Central memory CD8-positive, alpha-beta T cell (primary cell): Measurements from ENCODE around the gene LETM1.

Experiments
- ATAC-seq: fragments of 150-1000 bp; cut with Tn5 transposase; replicated peaks from 2 replicates; pipeline ENCODE4 v1.10.0; 2022; ENCODE audit warnings: mild to moderate bottlenecking, moderate FRiP score, moderate number of reproducible peaks; ENCODE audit not compliant: poor library complexity, severe bottlenecking; ENCODE audit errors: extremely low read depth
- DNase-seq, 2 donors: peaks; one replicate each; pipeline ENCODE4 v3.0.0; 2021; ENCODE audit warnings: low spot score in 2 of 2
- H3K27ac Mint-ChIP-seq: one replicate; pipeline ENCODE4 v1.8.0; 2022; ENCODE audit warnings: low read depth, mild to moderate bottlenecking, moderate library complexity, mixed read lengths
- H3K27me3 Mint-ChIP-seq: one replicate; pipeline ENCODE4 v1.8.0; 2022; ENCODE audit warnings: mixed read lengths
- H3K36me3 Mint-ChIP-seq: one replicate; pipeline ENCODE4 v1.8.0; 2022; ENCODE audit warnings: mild to moderate bottlenecking, moderate library complexity, mixed read lengths; ENCODE audit not compliant: insufficient read depth
- H3K4me1 Mint-ChIP-seq: one replicate; pipeline ENCODE4 v1.8.0; 2022; ENCODE audit warnings: mixed read lengths
- H3K4me3 Mint-ChIP-seq: one replicate; pipeline ENCODE4 v1.8.0; 2022; ENCODE audit warnings: mild to moderate bottlenecking, moderate library complexity, mixed read lengths
- H3K9me3 Mint-ChIP-seq: one replicate; pipeline ENCODE4 v1.8.0; 2022; ENCODE audit warnings: mixed read lengths

LETM1 gene

DNA sequence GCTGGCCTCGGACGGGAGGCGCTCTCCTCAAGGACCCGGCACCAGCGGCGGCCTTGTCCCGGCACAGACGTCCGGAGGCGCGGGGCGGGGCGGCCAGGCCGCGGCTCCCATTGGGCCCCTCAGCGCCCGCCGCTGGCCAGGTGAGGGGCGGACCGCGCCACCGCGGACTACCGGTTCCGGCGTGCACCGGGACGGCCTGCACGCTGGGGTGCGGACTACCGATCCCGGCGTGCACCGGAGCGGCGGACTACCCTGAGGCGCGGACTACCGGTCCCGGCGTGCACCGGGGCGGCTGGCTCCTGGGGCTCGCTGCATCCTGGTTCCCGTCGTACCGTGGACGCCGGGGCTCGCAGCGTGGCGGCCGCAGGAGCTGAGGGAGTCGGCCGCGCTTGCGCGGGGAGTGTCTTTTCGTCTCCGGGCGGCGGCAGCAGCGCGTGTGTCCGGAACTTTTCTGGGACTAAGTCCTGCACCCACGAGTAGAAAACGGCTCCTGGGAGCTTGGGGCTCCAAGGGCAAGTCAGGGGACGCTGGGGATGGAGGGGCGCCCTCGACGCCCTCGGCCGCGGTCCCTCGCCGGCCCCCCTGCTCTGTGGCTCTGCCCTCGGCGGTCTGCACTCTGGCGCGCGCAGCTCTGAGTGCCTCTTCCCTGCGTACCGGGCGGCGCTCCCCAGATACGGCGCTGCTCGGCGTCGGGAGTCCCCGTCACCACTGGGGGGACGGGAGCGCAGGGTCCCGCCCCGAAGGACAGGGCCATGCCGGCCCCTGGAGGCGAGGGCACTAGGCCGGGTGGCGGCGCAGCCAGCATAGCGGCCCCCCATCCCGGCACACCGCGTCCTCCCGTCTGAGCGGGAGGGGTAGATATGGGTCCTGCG, at the start of gene LETM1:
TSS of gene LETM1 (minus strand) at position 86 of the 872 bp plus-strand sequence. CDS start 206 bp downstream, outside the sequence.
- no peaks in the 10 kb centered on the region for H3K9me3 Mint-ChIP-seq
- peak within 1 kb of the TSS; percentile 46 for H3K27ac Mint-ChIP-seq
- no peaks in the 10 kb centered on the region for H3K27me3 Mint-ChIP-seq
- H3K4me3 Mint-ChIP-seq, result peak within 1 kb of the TSS; percentile 78
- peak; percentile 79 to 81 for DNase-seq
- H3K36me3 Mint-ChIP-seq, result peaks cover 2% of the 10 kb centered on the region
- ATAC-seq, result peak; percentile 99
- peaks cover 32% of the 10 kb centered on the region for H3K4me1 Mint-ChIP-seq

DNA sequence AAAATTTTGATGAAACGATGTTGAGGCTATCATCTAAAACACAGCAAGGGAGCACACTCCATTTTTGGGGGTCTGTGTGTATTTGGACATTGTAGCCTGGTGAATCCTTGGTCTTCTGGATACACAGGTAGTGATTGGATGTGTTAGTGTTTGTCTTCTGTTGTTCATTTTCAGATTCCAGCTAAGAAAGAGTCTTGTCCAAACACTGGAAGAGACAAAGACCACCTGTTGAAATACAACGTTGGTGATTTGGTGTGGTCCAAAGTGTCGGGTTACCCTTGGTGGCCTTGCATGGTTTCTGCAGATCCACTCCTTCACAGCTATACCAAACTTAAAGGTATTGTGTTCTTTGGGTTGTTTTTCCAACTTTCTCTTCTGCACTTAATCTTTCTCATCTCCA, 48.1 kb upstream of the LETM1 start:
- Mint-ChIP-seq H3K4me3 (no peak overlapping the region), H3K9me3 (no peaks in the 10 kb centered on the region), H3K4me1 (peaks cover 9% of the 10 kb centered on the region), H3K36me3 (peaks cover 22% of the 10 kb centered on the region), H3K27me3 (no peaks in the 10 kb centered on the region), H3K27ac (no peak overlapping the region)
- no peak for ATAC-seq
- no peak for DNase-seq

DNA sequence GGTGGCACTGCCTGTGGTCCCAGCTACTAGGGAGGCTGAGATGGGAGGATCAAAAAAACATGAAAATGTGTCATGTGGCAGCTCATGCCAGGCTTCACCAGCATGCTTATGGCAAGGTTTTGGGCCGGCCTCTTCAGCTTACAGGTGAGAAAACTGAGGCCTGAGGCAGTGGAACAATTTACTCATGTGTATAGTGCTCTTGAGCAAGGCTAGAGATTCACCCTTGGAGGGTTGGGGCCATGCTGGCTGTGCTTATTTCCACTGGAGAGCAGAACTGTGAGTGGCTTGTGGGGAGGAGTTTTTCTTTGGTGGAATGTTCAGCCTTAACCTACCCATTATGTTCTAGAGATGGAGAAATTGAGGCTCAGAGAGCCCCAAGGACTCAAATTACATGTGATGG, 47.1 kb upstream of the LETM1 start:
- Mint-ChIP-seq H3K27ac (no peak overlapping the region), H3K9me3 (no peaks in the 10 kb centered on the region), H3K4me1 (peaks cover 13% of the 10 kb centered on the region), H3K36me3 (peaks cover 22% of the 10 kb centered on the region), H3K4me3 (no peak overlapping the region), H3K27me3 (no peaks in the 10 kb centered on the region)
- ATAC-seq (no peak), DNase-seq (no peak)

DNA sequence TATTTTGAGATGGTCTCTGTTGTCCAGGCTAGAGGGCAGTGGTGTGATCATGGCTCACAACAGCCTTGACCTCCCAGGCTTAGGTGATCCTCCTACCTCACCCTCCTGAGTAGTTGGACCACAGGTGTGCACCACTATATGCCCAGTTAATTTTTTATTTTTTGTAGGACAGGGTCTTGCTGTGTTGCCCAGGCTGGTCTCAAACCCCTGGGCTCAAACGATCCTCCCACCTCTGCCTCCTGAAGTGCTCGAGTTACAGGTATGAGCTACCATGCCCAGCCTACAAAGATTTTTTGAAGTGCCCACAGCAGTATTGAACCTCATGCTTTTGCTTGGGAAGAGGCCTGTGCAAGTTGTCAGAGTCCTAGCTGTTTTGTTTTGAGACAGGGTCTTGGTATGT, 46.3 kb upstream of the LETM1 start:
- Mint-ChIP-seq H3K9me3 (no peaks in the 10 kb centered on the region), H3K27ac (no peak overlapping the region), H3K36me3 (peaks cover 19% of the 10 kb centered on the region), H3K4me3 (no peak overlapping the region), H3K27me3 (no peaks in the 10 kb centered on the region), H3K4me1 (peaks cover 13% of the 10 kb centered on the region)
- ATAC-seq (no peak), DNase-seq (no peak)

DNA sequence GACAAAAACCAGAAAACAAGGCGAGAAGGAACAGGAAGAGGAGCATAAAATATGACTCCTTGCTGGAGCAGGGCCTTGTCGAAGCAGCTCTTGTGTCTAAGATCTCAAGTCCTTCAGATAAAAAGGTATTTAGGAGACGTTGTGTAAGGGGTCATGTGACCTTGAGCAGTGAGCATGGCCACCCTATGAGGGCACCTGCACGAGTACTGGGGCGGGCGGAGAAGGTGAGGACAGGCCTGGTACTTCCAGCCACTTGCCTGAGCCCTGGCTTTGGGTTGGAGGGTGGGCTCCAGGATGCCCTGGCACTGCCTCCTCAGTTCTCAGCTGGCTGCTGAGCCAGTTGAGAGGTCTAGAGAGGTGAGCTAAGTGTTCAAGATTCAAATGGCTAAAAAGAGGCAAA, 45.2 kb upstream of the LETM1 start:
- Mint-ChIP-seq H3K27ac (no peak overlapping the region), H3K4me1 (peaks cover 8% of the 10 kb centered on the region), H3K36me3 (peaks cover 15% of the 10 kb centered on the region), H3K4me3 (no peak overlapping the region), H3K9me3 (no peaks in the 10 kb centered on the region), H3K27me3 (no peaks in the 10 kb centered on the region)
- no peak for ATAC-seq
- DNase-seq, result no peak

DNA sequence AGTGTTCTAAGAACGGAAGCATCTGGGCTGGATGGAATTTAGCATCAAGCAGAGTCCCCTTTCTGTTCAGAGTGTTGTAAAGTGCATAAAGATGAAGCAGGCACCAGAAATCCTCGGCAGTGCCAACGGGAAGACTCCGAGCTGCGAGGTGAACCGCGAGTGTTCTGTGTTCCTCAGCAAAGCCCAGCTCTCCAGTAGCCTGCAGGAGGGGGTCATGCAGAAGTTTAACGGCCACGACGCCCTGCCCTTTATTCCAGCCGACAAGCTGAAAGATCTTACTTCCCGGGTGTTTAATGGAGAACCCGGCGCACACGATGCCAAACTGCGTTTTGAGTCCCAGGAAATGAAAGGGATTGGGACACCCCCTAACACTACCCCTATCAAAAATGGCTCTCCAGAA, 44.7 kb upstream of the LETM1 start:
- no peak overlapping the region for H3K4me3 Mint-ChIP-seq
- no peaks in the 10 kb centered on the region for H3K27me3 Mint-ChIP-seq
- peaks cover 8% of the 10 kb centered on the region for H3K4me1 Mint-ChIP-seq
- DNase-seq (no peak), ATAC-seq (no peak)
- no peaks in the 10 kb centered on the region for H3K9me3 Mint-ChIP-seq
- H3K27ac Mint-ChIP-seq, result no peak overlapping the region
- peaks cover 17% of the 10 kb centered on the region for H3K36me3 Mint-ChIP-seq

DNA sequence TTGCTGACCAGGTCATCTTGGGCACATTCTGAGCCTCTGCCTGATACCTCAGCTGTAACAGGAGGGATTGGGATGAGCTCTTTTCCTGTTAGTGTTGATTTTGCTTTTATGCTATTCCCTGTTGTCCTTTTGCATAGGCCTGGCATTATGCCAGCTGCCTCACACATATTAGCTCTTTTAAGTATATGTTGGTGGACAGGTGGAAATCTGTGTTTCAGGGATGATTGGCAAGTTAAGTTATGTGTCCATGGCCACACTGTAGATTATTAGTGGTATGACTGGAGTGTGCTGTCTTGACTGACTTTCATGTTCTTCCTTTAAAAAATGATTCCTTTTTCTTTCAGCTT, 44.1 kb upstream of the LETM1 start:
- H3K36me3 Mint-ChIP-seq, result peaks cover 16% of the 10 kb centered on the region
- ATAC-seq, result no peak
- no peaks in the 10 kb centered on the region for H3K9me3 Mint-ChIP-seq
- no peak overlapping the region for H3K4me3 Mint-ChIP-seq
- DNase-seq, result no peak
- H3K4me1 Mint-ChIP-seq, result peaks cover 8% of the 10 kb centered on the region
- no peak overlapping the region for H3K27ac Mint-ChIP-seq
- H3K27me3 Mint-ChIP-seq, result no peaks in the 10 kb centered on the region

DNA sequence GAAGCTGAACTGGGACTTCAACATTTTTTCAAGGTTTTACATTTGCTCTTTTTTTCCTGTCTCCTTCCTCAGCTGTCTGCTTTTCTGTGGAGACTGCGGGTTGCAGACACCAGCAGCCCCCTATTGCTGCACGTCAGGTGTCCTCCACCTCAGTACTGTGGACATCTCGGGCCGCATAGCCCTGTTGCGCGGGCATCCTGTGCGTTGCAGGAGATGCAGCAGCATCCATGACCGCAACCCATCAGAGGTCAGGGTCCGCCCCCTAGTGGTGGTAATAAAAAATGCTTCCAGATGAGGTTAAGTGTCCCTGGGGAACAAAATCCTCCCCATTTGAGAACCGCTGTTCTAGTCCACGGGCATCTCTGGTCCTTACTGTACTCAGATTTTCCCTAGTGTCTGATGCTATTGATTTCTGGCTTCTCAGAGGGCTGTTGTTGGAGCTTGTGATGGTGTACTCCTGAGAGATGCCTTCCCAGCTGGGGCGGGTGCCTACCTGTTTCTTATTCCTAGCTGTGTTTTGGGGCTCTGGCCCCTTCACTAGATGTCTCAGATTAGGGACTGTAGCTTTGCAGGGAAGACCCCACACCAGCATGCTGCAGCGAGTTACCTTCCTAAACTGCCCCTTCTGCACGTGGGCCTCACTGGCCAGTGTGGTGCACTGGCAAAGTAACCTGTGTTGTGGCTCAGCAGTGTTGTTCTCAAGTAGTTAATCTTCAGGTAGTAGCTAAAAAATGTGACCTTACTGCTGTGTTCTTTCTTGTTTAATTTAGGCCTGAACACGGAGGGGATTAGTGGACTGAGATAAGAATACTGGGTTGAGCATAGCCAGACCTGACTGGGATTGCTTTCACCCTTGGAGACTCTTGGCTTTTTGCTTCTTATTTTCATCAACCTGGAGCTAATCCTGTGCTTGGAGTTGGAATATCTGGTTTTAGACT, 43.5 kb upstream of the LETM1 start:
- peak overlapping the region; percentile 63 for H3K27ac Mint-ChIP-seq
- H3K4me3 Mint-ChIP-seq, result no peak overlapping the region
- H3K36me3 Mint-ChIP-seq, result peaks cover 15% of the 10 kb centered on the region
- no peaks in the 10 kb centered on the region for H3K9me3 Mint-ChIP-seq
- no peaks in the 10 kb centered on the region for H3K27me3 Mint-ChIP-seq
- peaks cover 13% of the 10 kb centered on the region for H3K4me1 Mint-ChIP-seq
- DNase-seq, result peak; percentile 50 to 61
- peak; percentile 82 for ATAC-seq

DNA sequence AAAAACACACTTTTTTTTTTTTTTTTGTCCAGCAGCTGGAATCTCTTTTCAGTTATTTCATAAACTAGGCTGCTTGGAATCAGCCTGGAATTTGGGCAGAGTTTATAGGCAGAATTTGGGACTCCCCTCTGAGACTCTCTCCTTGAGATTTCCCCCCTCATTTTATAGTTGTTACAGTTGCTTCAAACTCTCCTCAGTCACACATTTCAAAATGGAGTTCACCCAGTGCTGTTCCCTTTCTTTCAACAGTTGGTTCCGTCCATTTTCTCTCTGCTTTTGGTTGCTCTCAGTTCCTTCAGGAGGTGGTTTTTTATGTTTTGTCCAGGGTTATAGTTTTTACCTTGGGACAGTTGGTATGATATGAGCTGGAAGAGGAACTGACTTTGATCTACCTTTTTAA, 42.7 kb upstream of the LETM1 start:
- ATAC-seq, result no peak
- no peaks in the 10 kb centered on the region for H3K27me3 Mint-ChIP-seq
- peaks cover 15% of the 10 kb centered on the region for H3K36me3 Mint-ChIP-seq
- peaks cover 13% of the 10 kb centered on the region for H3K4me1 Mint-ChIP-seq
- H3K9me3 Mint-ChIP-seq, result no peaks in the 10 kb centered on the region
- no peak for DNase-seq
- H3K27ac Mint-ChIP-seq, result peak overlapping the region; percentile 63
- H3K4me3 Mint-ChIP-seq, result no peak overlapping the region

DNA sequence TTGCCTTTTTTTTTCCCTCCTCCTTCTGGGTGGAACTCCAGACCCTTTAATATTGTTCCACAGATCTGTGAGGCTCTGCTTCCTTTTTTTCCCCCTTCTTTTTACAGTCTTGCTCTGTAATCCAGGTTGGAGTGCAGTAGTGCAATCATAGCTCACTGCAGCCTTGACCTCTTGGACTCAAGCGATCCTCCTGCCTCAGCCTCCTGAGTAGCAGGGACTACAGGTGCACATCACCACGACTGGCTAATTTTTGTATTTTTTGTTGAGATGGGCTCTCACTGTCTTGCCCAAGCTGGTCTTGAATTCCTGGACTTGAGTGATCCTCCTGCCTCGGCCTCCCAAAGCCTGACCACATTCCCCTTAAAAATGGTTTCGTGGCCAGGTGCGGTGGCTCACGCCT, 42.1 kb upstream of the LETM1 start:
- no peak overlapping the region for H3K4me3 Mint-ChIP-seq
- H3K27ac Mint-ChIP-seq, result no peak overlapping the region
- no peak for DNase-seq
- H3K36me3 Mint-ChIP-seq, result peaks cover 12% of the 10 kb centered on the region
- no peaks in the 10 kb centered on the region for H3K9me3 Mint-ChIP-seq
- peaks cover 13% of the 10 kb centered on the region for H3K4me1 Mint-ChIP-seq
- H3K27me3 Mint-ChIP-seq, result no peaks in the 10 kb centered on the region
- ATAC-seq, result no peak

DNA sequence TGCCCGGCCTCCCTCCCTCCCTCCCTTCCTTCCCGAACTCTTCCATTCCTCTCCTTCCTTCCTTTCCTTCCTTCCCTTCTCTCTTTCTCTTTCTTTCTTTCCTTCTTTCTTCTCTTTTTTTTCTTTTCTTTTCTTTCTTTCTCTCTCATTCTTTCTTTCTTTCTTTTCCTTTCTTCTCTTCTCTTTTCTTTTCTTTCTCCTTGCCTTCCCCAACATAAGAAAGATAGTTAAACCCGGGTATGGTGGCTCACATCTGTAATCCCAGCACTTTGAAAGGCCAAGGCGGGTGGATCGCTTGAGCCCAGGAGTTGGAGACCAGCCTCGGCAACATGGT, 40.7 kb upstream of the LETM1 start:
- no peaks in the 10 kb centered on the region for H3K27me3 Mint-ChIP-seq
- peak overlapping the region; percentile 68 for H3K27ac Mint-ChIP-seq
- peaks cover 13% of the 10 kb centered on the region for H3K4me1 Mint-ChIP-seq
- no peak for ATAC-seq
- peaks cover 8% of the 10 kb centered on the region for H3K36me3 Mint-ChIP-seq
- no peaks in the 10 kb centered on the region for H3K9me3 Mint-ChIP-seq
- no peak overlapping the region for H3K4me3 Mint-ChIP-seq
- no peak for DNase-seq

DNA sequence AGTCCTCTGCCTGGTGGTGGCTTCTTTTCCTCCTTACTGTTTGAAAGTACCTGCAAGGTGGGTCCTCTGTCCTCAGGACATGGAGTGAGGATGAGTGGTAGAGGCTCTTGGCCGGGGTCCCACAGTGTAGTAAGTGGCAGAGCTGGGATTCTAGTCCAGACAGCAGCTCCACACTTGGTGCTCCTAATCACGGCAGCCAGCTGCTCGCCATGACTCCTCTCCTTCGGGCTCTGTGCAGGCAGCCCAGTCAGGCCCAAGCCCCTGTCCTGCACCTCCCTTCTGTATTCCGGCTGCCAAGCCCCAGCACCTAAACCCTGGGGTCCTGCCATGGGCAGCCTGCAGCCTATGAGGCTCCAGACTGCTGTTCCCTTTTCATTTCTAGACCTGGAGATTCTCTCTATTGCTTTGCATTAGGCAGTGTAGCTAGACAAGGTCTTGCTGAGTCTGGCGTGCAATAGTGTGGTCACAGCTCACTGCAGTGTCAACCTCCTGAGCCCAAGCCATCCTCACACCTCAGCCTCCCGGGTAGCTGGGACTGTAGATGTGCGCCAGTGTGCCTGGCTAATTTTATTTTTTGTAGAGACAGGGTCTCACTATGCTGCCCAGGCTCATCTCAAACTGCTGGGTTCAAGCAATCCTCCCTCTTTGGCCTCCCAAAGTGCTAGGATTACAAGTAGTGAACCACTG, 40.2 kb upstream of the LETM1 start:
- Mint-ChIP-seq H3K27ac (peak overlapping the region; percentile 68), H3K4me3 (no peak overlapping the region), H3K9me3 (no peaks in the 10 kb centered on the region), H3K4me1 (peaks cover 13% of the 10 kb centered on the region), H3K36me3 (peaks cover 8% of the 10 kb centered on the region), H3K27me3 (no peaks in the 10 kb centered on the region)
- DNase-seq (no peak), ATAC-seq (no peak)
